ENCODE results near the gene ELMO1. TPM values are rescaled to one million over a fixed set of nuclear protein-coding genes. Genes with fewer than 3 reads are reported as not detected.

ELMO1 gene
- total RNA-seq, 1 donor from 2014 or later: not detected

DNA sequence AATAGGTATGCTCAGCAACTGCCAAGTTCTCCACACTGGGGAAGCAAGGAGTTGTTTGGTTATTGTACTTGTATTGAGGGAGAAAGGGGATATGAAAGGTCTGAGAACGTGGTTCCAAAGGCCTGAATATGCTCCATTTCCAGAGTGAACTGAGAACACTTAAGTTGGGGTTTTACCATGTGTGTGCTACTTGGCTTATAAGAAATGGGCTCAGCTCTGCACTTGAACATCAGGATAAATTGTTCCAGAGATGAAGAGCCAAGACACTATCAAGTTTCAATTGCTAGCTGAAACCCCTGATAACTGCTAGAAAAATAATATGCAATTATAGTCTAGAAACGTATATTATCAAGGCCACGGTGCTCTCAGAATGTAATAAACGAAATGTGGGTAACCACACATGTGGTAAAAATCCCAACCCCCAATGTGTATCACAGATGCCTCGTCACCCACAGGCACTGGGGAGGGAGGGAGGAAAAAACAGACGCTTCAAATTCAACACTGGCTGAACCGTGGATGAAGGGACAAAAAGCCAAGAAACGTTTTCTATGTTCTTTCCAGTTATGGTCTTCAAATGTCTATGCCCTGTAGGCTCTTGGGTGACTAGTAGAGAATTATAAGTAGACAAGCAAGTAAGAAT, 16.3 kb downstream of the ELMO1 start:
- no peak overlapping the region for H3K4me3 Mint-ChIP-seq (ENCODE audit: unreplicated experiment)

DNA sequence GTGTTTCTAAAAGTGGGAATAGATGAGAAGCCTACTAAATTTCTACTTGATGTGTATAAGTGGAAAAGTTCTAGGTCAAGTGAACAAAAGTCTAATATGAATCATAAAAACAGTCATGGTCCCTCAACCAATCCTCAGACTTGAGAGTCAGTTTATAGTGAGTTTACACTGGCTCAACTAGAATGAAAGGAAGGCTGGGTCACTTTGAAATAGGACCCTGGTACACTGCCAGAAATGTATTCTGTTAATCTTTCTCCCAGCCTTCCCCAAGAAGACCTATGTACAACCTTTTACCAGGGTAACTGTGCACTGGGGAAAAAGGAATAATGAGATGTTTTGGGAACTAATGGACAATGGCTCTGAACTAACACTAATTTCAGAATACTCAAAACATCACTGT, 17.3 kb downstream of the ELMO1 start:
- Mint-ChIP-seq H3K9me3 (ENCODE audit: unreplicated experiment) (no peaks in the 10 kb centered on the region), H3K27ac (ENCODE audit: unreplicated experiment) (no peak overlapping the region), H3K36me3 (ENCODE audit: unreplicated experiment) (no peaks in the 10 kb centered on the region), H3K27me3 (ENCODE audit: unreplicated experiment) (peaks cover 7% of the 10 kb centered on the region), H3K4me1 (ENCODE audit: unreplicated experiment) (no peaks in the 10 kb centered on the region), H3K4me3 (ENCODE audit: unreplicated experiment) (no peak overlapping the region)
- TF ChIP-seq, protein P1, sequence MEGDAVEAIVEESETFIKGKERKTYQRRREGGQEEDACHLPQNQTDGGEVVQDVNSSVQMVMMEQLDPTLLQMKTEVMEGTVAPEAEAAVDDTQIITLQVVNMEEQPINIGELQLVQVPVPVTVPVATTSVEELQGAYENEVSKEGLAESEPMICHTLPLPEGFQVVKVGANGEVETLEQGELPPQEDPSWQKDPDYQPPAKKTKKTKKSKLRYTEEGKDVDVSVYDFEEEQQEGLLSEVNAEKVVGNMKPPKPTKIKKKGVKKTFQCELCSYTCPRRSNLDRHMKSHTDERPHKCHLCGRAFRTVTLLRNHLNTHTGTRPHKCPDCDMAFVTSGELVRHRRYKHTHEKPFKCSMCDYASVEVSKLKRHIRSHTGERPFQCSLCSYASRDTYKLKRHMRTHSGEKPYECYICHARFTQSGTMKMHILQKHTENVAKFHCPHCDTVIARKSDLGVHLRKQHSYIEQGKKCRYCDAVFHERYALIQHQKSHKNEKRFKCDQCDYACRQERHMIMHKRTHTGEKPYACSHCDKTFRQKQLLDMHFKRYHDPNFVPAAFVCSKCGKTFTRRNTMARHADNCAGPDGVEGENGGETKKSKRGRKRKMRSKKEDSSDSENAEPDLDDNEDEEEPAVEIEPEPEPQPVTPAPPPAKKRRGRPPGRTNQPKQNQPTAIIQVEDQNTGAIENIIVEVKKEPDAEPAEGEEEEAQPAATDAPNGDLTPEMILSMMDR (IDR thresholded peaks at IDR 0.05): no peak
- no peak for DNase-seq (ENCODE audit: extremely low spot score, unreplicated experiment)

More for the DNA sequence above, 16.3 kb downstream of the ELMO1 start:
- TF ChIP-seq, protein P1 (IDR thresholded peaks at IDR 0.05): no peak
- peaks cover 7% of the 10 kb centered on the region for H3K27me3 Mint-ChIP-seq (ENCODE audit: unreplicated experiment)
- no peak overlapping the region for H3K27ac Mint-ChIP-seq (ENCODE audit: unreplicated experiment)
- no peaks in the 10 kb centered on the region for H3K4me1 Mint-ChIP-seq (ENCODE audit: unreplicated experiment)
- no peak for DNase-seq (ENCODE audit: extremely low spot score, unreplicated experiment)
- H3K36me3 Mint-ChIP-seq (ENCODE audit: unreplicated experiment): no peaks in the 10 kb centered on the region
- H3K9me3 Mint-ChIP-seq (ENCODE audit: unreplicated experiment): no peaks in the 10 kb centered on the region

DNA sequence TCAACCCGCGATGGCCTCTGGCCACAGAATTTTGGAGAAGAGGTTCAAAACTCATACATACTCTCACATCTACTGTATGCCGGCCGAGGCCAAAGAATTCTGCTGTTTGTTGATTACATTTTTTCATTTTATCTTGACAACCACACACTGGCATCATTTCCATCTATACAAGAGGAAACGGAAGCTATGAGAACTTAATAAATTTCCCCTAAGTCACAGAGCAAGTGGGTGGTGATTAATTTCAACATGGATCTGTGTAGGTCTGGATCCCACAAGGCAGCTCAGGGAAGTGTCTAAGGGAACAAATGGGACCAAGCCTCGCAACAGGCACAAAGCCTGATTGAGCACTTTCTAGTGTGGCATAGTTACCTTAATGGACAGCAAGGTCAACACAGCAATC, 18.0 kb downstream of the ELMO1 start:
- H3K4me1 Mint-ChIP-seq (ENCODE audit: unreplicated experiment): no peaks in the 10 kb centered on the region
- H3K9me3 Mint-ChIP-seq (ENCODE audit: unreplicated experiment): no peaks in the 10 kb centered on the region
- no peak overlapping the region for H3K27ac Mint-ChIP-seq (ENCODE audit: unreplicated experiment)
- peaks cover 7% of the 10 kb centered on the region for H3K27me3 Mint-ChIP-seq (ENCODE audit: unreplicated experiment)
- TF ChIP-seq, protein P1 (IDR thresholded peaks at IDR 0.05): no peak
- no peak for DNase-seq (ENCODE audit: extremely low spot score, unreplicated experiment)
- H3K4me3 Mint-ChIP-seq (ENCODE audit: unreplicated experiment): no peak overlapping the region
- H3K36me3 Mint-ChIP-seq (ENCODE audit: unreplicated experiment): no peaks in the 10 kb centered on the region

DNA sequence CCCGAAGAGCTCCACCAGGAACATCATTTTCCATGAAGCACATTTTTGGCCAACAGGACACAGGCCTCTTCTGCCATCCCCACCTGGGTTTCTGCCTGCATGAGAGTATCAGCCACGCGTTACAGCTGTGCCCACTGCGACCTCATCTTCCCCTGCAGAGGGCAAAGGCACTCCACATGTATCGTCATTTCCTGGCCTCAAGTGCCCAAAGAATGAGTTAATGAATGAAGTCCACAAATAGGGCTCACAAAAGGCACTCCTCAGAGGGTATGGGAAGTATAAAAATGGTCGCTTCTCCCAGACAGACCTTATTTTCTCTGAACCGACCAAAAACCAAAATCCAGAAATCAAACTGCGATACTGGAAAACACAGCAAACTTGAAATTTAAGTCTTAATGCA, 18.5 kb downstream of the ELMO1 start:
- H3K27me3 Mint-ChIP-seq (ENCODE audit: unreplicated experiment): peaks cover 7% of the 10 kb centered on the region

DNA sequence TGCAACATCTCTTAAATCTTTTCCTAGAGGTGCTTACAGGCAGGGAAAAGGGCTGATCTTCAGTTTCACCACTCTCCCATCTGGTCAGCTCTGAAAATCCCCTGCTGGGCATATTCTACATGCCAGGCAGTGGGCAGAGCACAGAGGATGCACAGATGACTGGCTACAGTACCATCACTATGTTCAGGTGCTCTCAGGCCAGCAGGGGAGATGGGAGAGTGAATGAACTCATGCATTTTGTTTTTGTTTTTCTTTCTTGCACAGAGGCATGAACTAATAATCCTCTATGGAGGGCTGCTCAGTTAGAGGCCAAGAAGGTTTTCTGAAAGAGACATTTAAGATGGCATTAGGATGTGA, 19.3 kb downstream of the ELMO1 start:
- Mint-ChIP-seq H3K4me3 (ENCODE audit: unreplicated experiment) (no peak overlapping the region), H3K4me1 (ENCODE audit: unreplicated experiment) (no peaks in the 10 kb centered on the region), H3K9me3 (ENCODE audit: unreplicated experiment) (no peaks in the 10 kb centered on the region), H3K27ac (ENCODE audit: unreplicated experiment) (no peak overlapping the region), H3K36me3 (ENCODE audit: unreplicated experiment) (no peaks in the 10 kb centered on the region), H3K27me3 (ENCODE audit: unreplicated experiment) (peaks cover 4% of the 10 kb centered on the region)
- TF ChIP-seq, protein P1 (IDR thresholded peaks at IDR 0.05): no peak
- DNase-seq (ENCODE audit: extremely low spot score, unreplicated experiment): no peak

More for the DNA sequence above, 18.5 kb downstream of the ELMO1 start:
- no peaks in the 10 kb centered on the region for H3K9me3 Mint-ChIP-seq (ENCODE audit: unreplicated experiment)
- H3K27ac Mint-ChIP-seq (ENCODE audit: unreplicated experiment): no peak overlapping the region
- TF ChIP-seq, protein P1 (IDR thresholded peaks at IDR 0.05): no peak
- no peak overlapping the region for H3K4me3 Mint-ChIP-seq (ENCODE audit: unreplicated experiment)
- no peaks in the 10 kb centered on the region for H3K4me1 Mint-ChIP-seq (ENCODE audit: unreplicated experiment)
- no peaks in the 10 kb centered on the region for H3K36me3 Mint-ChIP-seq (ENCODE audit: unreplicated experiment)
- no peak for DNase-seq (ENCODE audit: extremely low spot score, unreplicated experiment)
